HUES64 (cell line): Measurements from ENCODE around the gene AP5Z1.

ENCODE experiments used
- H3K27ac ChIP-seq: 2 replicates; pipeline ENCODE4 v1.7.0; 2013; ENCODE audit warnings: low read depth, low read length, inconsistent platforms
- H3K27me3 ChIP-seq: 2 replicates; pipeline ENCODE4 v1.6.1; 2013; ENCODE audit warnings: mild to moderate bottlenecking, low read length; ENCODE audit not compliant: insufficient read depth
- H3K36me3 ChIP-seq: 2 replicates; pipeline ENCODE4 v1.6.1; 2013; ENCODE audit warnings: mild to moderate bottlenecking, low read length; ENCODE audit not compliant: insufficient read depth
- H3K4me1 ChIP-seq: 2 replicates; pipeline ENCODE4 v1.6.1; 2013; ENCODE audit warnings: mild to moderate bottlenecking, low read length, moderate library complexity; ENCODE audit not compliant: insufficient read depth
- H3K4me3 ChIP-seq: 2 replicates; pipeline ENCODE4 v1.5.1; 2013; ENCODE audit warnings: mild to moderate bottlenecking, low read length, moderate library complexity
- H3K9ac ChIP-seq: 2 replicates; pipeline ENCODE4 v1.6.1; 2013; ENCODE audit warnings: mild to moderate bottlenecking, low read depth, low read length
- H3K9me3 ChIP-seq: 2 replicates; pipeline ENCODE4 v1.6.1; 2013; ENCODE audit warnings: low read depth, low read length; ENCODE audit not compliant: insufficient read depth
- WGBS: fragments of 150-250, 120-280 bp; methylation state at CpG from one replicate; pipeline ENCODE4 v1.1.7; 2013; ENCODE audit warnings: missing lambda C conversion rate; 5-methylcytosine and 5-hydroxymethylcytosine counted together

Gene AP5Z1

GRCh38 chr7:4838626-4839334 lies 63.4 kb downstream of the AP5Z1 start:
- Histone ChIP-seq H3K27me3 (no peaks in the 10 kb centered on the region), H3K4me3 (no peak overlapping the region), H3K9ac (no peak overlapping the region), H3K36me3 (no peaks in the 10 kb centered on the region), H3K27ac (no peak overlapping the region), H3K4me1 (no peaks in the 10 kb centered on the region), H3K9me3 (no peaks in the 10 kb centered on the region)
- 96% methylated on average over 21 of the region's 21 CpGs for WGBS

GRCh38 chr7:4840079-4840501 lies 64.7 kb downstream of the AP5Z1 start:
- 94% methylated on average over 16 of the region's 16 CpGs for WGBS
- Histone ChIP-seq H3K4me1 (no peaks in the 10 kb centered on the region), H3K36me3 (no peaks in the 10 kb centered on the region), H3K4me3 (no peak overlapping the region), H3K9me3 (no peaks in the 10 kb centered on the region), H3K27ac (no peak overlapping the region), H3K9ac (no peak overlapping the region), H3K27me3 (no peaks in the 10 kb centered on the region)
